Fibroblast of lung (primary cell): ENCODE results near the gene CDC25B.

Source experiments
- CTCF ChIP-seq, 2 donors: IDR thresholded peaks in 1 of 2; conservative IDR thresholded peaks in 1 of 2; 1 replicate in 1 of 2; 2 replicates in 1 of 2; pipeline ENCODE4 v1.5.1; 2011 to 2012; ENCODE audit warnings: low read length in 2 of 2, control low read depth in 1 of 2, inconsistent platforms in 1 of 2, low read depth in 1 of 2, mild to moderate bottlenecking in 1 of 2
- EZH2 ChIP-seq: IDR thresholded peaks from 2 replicates; pipeline ENCODE4 v1.5.1; 2012; ENCODE audit warnings: low read length, control low read depth, mild to moderate bottlenecking; ENCODE audit errors: missing control alignments

- TF ChIP-seq CTCF (conservative IDR thresholded peaks at IDR 0.05 in 1 of 2, IDR thresholded peaks at IDR 0.05 in 1 of 2; ENCODE audit: low read depth in 1 of 2, low read length in 2 of 2): no peak
- no peak for TF ChIP-seq EZH2
These were observed 41.9 kb upstream of the CDC25B start for GRCh38 chr20:3754276-3754630.
